Urinary bladder (tissue), 4 donors: ENCODE results near the gene TMEM218. TPM values are rescaled to one million over a fixed set of nuclear protein-coding genes. Genes with fewer than 3 reads are reported as not detected.

Source experiments
- DNase-seq: peaks from one replicate; pipeline ENCODE4 v3.0.0-alpha.2; 2015; ENCODE audit errors: extremely low spot score
- H3K27ac ChIP-seq: one replicate; pipeline ENCODE4 v1.5.1; 2013; ENCODE audit warnings: low read depth, mild to moderate bottlenecking, moderate library complexity
- H3K36me3 ChIP-seq: one replicate; pipeline ENCODE4 v1.6.1; 2013; ENCODE audit warnings: mild to moderate bottlenecking, moderate library complexity; ENCODE audit not compliant: insufficient read depth
- H3K4me1 ChIP-seq: one replicate; pipeline ENCODE4 v1.6.1; 2013; ENCODE audit warnings: mild to moderate bottlenecking, moderate library complexity; ENCODE audit not compliant: insufficient read depth
- H3K4me3 ChIP-seq: one replicate; pipeline ENCODE4 v1.5.1; 2013; ENCODE audit warnings: low read depth, low read length
- WGBS: extraction: QIAGEN DNeasy Blood & Tissue Kit; methylation state at CpG from one replicate; pipeline ENCODE4 v1.1.7; 2013; 5-methylcytosine and 5-hydroxymethylcytosine counted together
- polyA plus RNA-seq: library from polyadenylated mRNA; stranded (reverse); fragments of 200-250 nt; gene quantifications from one replicate; pipeline ENCODE4 v1.2.3, GENCODE V29; 2013
- total RNA-seq: library from RNA; depleted of rRNA; stranded (reverse); fragments of >200 nt; gene quantifications from one replicate; pipeline ENCODE4 v1.2.3, GENCODE V29; 2014
- donor health status: healthy with polysubstance abuse.
- donor health status: healthy.

TMEM218 gene
- total and polyA plus RNA-seq, 2 donors, result 35.3 to 38.5 TPM

GRCh38 chr11:125141686-125142535 is 30.5 kb upstream of the TMEM218 start:
- DNase-seq, result no peak
- 39% methylated on average over 18 of the region's 18 CpGs for WGBS
- no peak overlapping the region for H3K27ac ChIP-seq
- H3K36me3 ChIP-seq, result no peaks in the 10 kb centered on the region
- H3K4me1 ChIP-seq, result no peaks in the 10 kb centered on the region
- H3K4me3 ChIP-seq, result no peak overlapping the region

DNA sequence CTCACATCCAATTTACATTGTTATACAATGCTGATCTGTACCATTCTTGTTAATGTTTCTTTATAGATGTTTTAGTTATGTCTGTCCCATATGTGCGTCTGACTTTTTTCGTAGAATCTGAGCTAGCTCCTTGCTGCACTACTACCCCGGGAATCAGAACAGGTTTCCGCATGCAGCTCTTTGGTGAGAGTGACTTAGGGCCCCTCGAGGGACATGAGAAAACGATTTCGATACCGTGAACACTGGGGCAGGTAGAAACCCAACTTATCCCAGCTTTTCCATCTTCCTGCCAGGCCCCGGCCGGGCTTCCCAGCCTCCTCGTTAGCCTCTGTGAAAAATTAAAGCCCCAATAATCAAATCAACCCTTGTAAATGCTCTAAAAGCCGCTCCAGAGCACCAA is 29.8 kb upstream of the TMEM218 start:
- no peaks in the 10 kb centered on the region for H3K4me1 ChIP-seq
- 65% methylated on average over 12 of the region's 12 CpGs for WGBS
- H3K4me3 ChIP-seq, result no peak overlapping the region
- no peak overlapping the region for H3K27ac ChIP-seq
- no peak for DNase-seq
- H3K36me3 ChIP-seq, result no peaks in the 10 kb centered on the region

DNA sequence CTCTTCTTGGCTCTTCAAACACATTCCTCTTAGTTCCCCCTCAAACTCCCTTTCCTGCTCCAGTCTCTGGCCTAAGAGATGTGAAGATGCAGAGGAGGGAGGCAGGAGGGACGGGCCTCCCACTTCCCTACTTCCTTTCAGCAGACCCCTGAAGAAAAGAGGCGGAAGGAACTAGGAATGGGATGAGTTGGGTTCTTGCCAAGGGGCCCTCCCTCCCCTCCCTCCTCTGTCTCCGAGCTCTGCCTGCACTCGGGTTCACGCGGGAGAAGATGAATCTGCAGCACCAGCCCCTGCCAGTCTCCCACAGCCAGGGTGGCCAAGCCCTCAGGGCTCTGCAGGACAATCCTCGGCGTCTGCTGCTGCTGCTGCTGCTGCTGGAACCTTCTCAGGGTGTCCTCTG is 28.8 kb upstream of the TMEM218 start:
- no peak for DNase-seq
- Histone ChIP-seq H3K36me3 (no peaks in the 10 kb centered on the region), H3K4me1 (no peaks in the 10 kb centered on the region), H3K4me3 (no peak overlapping the region), H3K27ac (no peak overlapping the region)
- WGBS, result 31% methylated on average over 8 of the region's 8 CpGs

DNA sequence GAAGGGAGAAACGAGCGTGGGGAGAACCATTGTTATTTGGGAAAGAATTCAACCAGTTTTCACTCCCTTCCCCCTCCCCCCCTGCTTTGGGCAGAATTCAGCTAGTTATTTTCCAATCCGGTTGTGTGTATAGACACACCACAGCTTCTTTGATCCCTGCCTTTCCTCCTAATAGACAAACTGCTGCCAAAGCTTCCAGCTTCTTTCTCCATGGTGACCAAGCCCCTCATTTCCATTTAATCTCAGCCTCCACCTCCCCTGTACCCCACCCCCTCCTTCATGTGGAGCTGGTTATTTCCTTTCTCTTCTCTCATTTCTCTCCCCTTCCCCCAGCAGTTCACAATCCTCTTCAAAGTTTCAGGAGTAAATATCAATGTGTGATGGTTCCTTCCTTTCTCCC is 28.4 kb upstream of the TMEM218 start:
- no peaks in the 10 kb centered on the region for H3K36me3 ChIP-seq
- H3K4me1 ChIP-seq, result no peaks in the 10 kb centered on the region
- no peak overlapping the region for H3K4me3 ChIP-seq
- WGBS, result 68% methylated on average over 3 of the region's 3 CpGs
- H3K27ac ChIP-seq, result no peak overlapping the region
- DNase-seq, result no peak

DNA sequence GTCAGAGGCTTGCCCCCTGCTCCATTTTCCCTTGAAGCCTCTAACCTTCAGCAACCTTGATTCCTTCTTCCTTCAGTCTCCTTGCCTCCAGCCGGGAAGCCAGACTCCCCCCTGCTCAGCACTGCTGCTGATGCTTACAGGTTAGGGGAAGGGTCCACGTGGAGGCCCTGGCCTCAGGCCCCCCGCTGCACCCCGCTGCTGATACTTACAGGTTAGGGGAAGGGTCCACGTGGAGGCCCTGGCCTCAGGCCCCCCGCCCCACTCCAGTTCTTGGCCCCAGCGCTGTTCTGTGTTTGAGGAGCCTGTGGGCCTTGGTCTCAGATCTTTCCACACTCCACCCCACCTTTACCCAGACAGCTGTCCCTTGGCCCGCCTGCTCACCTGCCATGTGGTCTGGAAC is 27.5 kb upstream of the TMEM218 start:
- H3K4me1 ChIP-seq, result no peaks in the 10 kb centered on the region
- H3K36me3 ChIP-seq, result no peaks in the 10 kb centered on the region
- 88% methylated on average over 8 of the region's 8 CpGs for WGBS
- no peak overlapping the region for H3K27ac ChIP-seq
- no peak overlapping the region for H3K4me3 ChIP-seq
- no peak for DNase-seq

GRCh38 chr11:125136001-125136400 is 24.6 kb upstream of the TMEM218 start:
- Histone ChIP-seq H3K27ac (no peak overlapping the region), H3K4me3 (no peak overlapping the region), H3K4me1 (no peaks in the 10 kb centered on the region), H3K36me3 (no peaks in the 10 kb centered on the region)
- DNase-seq, result no peak

GRCh38 chr11:125132596-125132995 is 21.2 kb upstream of the TMEM218 start:
- H3K4me3 ChIP-seq, result no peak overlapping the region
- 82% methylated on average over 7 of the region's 7 CpGs for WGBS
- no peaks in the 10 kb centered on the region for H3K36me3 ChIP-seq
- no peak for DNase-seq
- no peak overlapping the region for H3K27ac ChIP-seq
- no peaks in the 10 kb centered on the region for H3K4me1 ChIP-seq

DNA sequence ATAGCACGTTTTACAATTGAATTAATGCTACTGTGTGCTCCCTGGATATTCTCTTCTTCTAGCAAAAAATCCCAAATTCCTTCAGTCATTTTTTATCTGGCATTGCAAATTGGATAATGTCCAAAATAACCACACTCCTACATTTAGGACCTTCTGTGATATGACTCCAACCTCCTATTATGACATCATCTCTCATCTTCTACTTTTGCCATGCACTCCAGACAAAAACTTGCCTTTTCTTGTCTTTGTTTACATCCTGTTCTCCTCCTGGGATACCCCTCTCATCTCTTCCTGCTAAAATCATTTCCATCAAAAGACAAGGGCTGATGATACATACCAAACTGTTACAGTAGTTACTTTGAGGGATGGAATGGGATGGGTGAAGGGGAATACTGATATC is 20.6 kb upstream of the TMEM218 start:
- no peak for DNase-seq
- Histone ChIP-seq H3K4me3 (no peak overlapping the region), H3K4me1 (no peaks in the 10 kb centered on the region), H3K36me3 (no peaks in the 10 kb centered on the region), H3K27ac (no peak overlapping the region)
- WGBS, result 61% methylated on average over 1 of the region's 1 CpG

DNA sequence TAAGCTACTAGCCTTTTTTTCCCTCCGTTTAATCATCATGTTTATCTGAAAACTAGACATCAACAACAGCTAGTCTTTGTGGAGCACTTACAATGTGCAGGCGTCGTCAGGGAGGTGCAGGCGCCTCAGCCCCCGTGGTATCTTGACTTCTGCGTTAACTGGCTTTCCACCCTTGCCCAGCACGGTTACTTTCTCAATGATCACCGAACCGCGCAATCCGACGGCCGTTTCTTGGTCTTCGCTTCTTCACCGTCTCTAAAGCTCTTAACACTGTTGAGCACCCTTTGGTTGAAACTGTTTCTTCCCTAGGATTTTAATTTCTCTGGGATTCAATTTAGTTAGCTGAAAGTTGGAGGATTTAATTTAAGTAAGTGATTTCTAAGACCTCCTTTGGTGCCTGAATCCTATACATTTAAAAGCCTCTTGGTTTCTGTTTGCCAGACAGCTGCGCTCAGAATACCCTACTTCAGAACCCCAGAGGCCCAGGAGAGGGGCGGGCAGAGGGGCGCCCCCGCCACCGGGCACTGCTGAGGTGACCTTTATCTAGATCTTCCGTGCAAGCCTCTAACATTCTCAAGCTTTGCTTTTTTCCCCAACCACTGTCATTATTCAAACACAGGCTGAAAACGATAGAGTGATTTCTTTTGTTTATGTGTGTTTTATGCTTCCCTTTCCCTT is 18.0 kb upstream of the TMEM218 start:
- Histone ChIP-seq H3K36me3 (no peaks in the 10 kb centered on the region), H3K4me1 (no peaks in the 10 kb centered on the region), H3K4me3 (no peak overlapping the region), H3K27ac (no peak overlapping the region)
- no peak for DNase-seq
- 58% methylated on average over 22 of the region's 22 CpGs for WGBS

DNA sequence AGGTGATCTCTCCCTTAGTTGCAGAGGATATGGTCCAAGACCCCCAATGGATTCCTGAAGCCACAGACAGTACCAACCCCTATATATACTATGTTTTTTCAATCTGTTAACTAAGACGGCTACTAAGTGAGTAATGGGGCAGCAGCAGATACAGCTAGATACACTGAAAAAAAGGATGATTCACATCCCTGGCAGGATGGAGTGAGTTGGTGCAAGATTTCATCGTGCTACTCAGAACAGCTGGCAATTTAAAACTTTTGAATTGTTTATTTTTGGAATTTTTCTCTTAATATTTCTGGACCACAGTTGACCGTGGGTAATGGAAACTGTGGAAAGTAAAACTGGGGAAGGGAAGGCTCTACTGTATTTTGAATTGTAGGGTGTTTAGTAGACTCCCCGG is 17.0 kb upstream of the TMEM218 start:
- WGBS, result 52% methylated on average over 4 of the region's 4 CpGs
- no peak overlapping the region for H3K4me3 ChIP-seq
- H3K4me1 ChIP-seq, result no peaks in the 10 kb centered on the region
- H3K36me3 ChIP-seq, result no peaks in the 10 kb centered on the region
- no peak for DNase-seq
- H3K27ac ChIP-seq, result no peak overlapping the region

GRCh38 chr11:125124618-125124992 is 13.2 kb upstream of the TMEM218 start:
- DNase-seq, result no peak
- no peaks in the 10 kb centered on the region for H3K4me1 ChIP-seq
- no peaks in the 10 kb centered on the region for H3K36me3 ChIP-seq
- H3K4me3 ChIP-seq, result no peak overlapping the region
- WGBS, result 88% methylated on average over 4 of the region's 4 CpGs
- no peak overlapping the region for H3K27ac ChIP-seq

- no peak overlapping the region for H3K4me3 ChIP-seq
- no peak for DNase-seq
- no peaks in the 10 kb centered on the region for H3K36me3 ChIP-seq
- no peaks in the 10 kb centered on the region for H3K4me1 ChIP-seq
- H3K27ac ChIP-seq, result peak overlapping the region; percentile 39
- WGBS, result 68% methylated on average over 10 of the region's 10 CpGs
Measured at GRCh38 chr11:125123947-125124617, 12.7 kb upstream of the TMEM218 start.

- no peak for DNase-seq
- 77% methylated on average over 4 of the region's 4 CpGs for WGBS
- Histone ChIP-seq H3K27ac (peak overlapping the region; percentile 39), H3K4me3 (no peak overlapping the region), H3K4me1 (no peaks in the 10 kb centered on the region), H3K36me3 (no peaks in the 10 kb centered on the region)
Measured at GRCh38 chr11:125123194-125123946, 11.9 kb upstream of the TMEM218 start.
